GM12891 (cell line): ENCODE results near the gene TNPO1. TPM values are rescaled to one million over a fixed set of nuclear protein-coding genes. Genes with fewer than 3 reads are reported as not detected.

Experiments used
- DNase-seq: peaks from one replicate; pipeline ENCODE4 v3.0.0; 2011; ENCODE audit warnings: low spot score; ENCODE audit not compliant: insufficient read length
- FAIRE-seq: peaks from 2 replicates; lab custom pipeline; 2011; peaks lifted over from hg19 to GRCh38; lab: Jason Lieb, UNC
- PAX5 ChIP-seq: IDR thresholded peaks from 2 replicates; pipeline ENCODE4 v1.6.1; 2011; ENCODE audit warnings: low read length, moderate library complexity, mild to moderate bottlenecking; ENCODE audit not compliant: insufficient read depth, severe bottlenecking
- POLR2A ChIP-seq: IDR thresholded peaks from 2 replicates; pipeline ENCODE4 v1.6.1; 2011; ENCODE audit warnings: low read depth, low read length, control low read depth
- POLR2AphosphoS5 ChIP-seq: IDR thresholded peaks from 2 replicates; pipeline ENCODE4 v1.6.1; 2011; ENCODE audit warnings: low read depth, low read length, control low read depth
- POU2F2 ChIP-seq: IDR thresholded peaks from 2 replicates; pipeline ENCODE4 v1.6.1; 2011; ENCODE audit warnings: low read depth, mild to moderate bottlenecking, control low read depth, low read length, moderate library complexity
- SPI1 ChIP-seq: IDR thresholded peaks from 2 replicates; pipeline ENCODE4 v1.6.1; 2011; ENCODE audit warnings: low read depth, low read length, control low read depth
- TAF1 ChIP-seq: IDR thresholded peaks from 2 replicates; pipeline ENCODE4 v1.6.1; 2011; ENCODE audit warnings: low read depth, low read length, control low read depth
- polyA plus RNA-seq: library from polyadenylated mRNA; unstranded; fragments of >200 nt; gene quantifications from one replicate; pipeline ENCODE4 v1.2.1, GENCODE V29; 2012; ENCODE audit warnings: low read depth, missing spikeins, inconsistent platforms; ENCODE audit not compliant: missing spikeins

The TNPO1 gene
- 27.1 TPM for polyA plus RNA-seq

DNA sequence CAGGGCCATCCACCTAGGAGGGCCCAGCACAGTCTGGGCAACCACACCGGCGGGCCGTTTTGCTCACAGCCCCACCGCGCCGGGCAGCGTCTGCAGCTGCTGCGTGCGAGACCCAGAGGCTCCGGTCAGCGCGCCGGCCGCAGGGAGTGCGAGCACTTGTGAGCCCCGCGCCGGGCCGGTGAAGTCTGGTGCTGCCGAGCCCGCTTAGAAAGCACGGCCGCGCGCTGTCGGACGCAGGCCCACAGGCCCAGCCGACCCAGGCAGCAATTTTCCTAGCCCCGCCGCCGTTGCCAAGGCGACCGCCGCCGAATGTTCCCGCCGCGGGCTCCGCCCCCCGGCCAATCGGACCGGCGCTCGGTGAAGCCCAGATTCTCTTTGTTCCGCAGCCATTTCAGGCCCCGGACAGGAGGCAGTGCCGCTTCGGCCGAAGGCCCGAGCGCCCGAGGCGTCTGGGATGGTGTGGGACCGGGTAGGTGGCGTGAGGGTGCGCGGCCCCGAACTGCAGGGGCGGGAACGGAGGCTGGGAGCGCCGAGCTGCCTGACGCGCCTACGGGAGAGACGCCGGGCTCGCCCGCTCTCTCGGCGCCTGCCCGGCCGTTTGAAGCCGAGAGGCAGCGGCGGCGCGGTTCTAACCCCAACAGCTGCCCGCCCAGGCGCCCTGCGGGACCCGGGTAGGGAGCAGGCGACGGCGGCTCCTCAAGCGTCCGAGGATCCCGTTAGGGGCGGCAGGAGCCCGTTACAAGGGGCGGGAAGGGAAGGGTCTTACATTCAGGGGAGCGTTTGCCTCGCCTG lies at the start of gene TNPO1:
TSS of gene TNPO1 (plus strand) at position 378 of the 792 bp plus-strand sequence. CDS start at position 455, 77 bp downstream.
- TF ChIP-seq POLR2A = peak; percentile 84
- TF ChIP-seq POU2F2 = peak; percentile 63; the same call in 1 of the 2 replicates
- TF ChIP-seq SPI1 = no peak
- TF ChIP-seq POLR2AphosphoS5 = peak; percentile 80
- no peak for TF ChIP-seq PAX5
- peak; percentile 76 for TF ChIP-seq TAF1
- DNase-seq = peak; percentile 65
- peak; percentile 95 for FAIRE-seq

DNA sequence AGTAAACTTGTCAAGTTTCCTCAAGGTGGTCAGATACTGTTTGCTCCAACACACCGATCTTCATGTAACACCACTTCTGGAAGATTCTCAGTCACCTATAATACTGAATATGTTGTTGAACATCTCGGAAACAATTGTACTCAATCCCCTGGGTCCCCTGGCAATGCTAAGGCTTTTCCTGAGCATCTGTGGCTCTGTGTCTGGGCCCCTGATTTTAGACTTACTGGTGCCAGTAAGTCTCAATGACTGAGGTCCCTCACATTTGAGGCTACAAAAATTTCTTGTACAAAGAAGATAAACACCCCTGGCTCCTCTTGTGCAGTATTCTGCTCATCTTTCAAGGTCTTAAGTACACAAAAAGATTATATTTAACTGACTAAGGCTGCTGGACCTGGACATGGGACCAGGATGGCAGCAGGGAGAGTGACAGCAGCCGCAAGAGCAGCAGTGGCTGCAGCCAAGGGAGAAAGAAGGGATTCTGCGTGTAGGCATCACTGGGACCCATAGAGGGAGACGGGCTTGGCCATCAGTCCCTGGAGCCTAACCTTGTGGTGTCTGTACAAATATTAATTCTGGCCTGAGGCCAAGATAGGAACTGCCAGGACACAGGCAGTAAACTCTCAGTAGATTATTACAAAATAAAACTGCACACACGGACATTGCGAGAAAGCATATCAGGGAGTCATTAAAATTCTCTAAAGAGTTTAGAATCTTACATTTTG lies 49.0 kb upstream of the TNPO1 start:
- FAIRE-seq = no peak
- TF ChIP-seq POLR2A (no peak), POLR2AphosphoS5 (no peak), SPI1 (no peak), PAX5 (no peak), POU2F2 (no peak), TAF1 (no peak)
- DNase-seq = no peak

GRCh38 chr5:72770266-72770665 lies 46.2 kb upstream of the TNPO1 start:
- TF ChIP-seq PAX5 = no peak
- TF ChIP-seq POLR2A = no peak
- TF ChIP-seq POLR2AphosphoS5 = no peak
- no peak for FAIRE-seq
- no peak for DNase-seq

DNA sequence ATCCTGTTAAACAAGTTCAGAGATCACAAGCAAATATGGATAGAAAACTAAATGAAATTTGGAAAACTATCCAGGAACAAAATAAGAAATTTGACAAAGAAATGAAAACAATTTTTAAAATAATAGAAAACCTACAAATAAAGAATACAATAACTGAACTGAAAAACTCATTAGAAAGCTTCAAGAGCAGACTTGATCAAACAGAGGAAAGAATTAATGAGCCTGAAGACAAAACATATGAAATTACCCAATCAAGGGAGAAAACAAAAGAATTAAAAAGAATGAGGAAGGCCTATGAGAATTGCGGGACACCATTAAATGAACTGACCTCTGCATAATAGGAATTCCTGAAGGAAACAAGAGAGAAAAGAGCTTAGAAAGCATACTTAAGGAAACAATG lies 39.8 kb upstream of the TNPO1 start:
- TF ChIP-seq POLR2AphosphoS5 (no peak), PAX5 (no peak), SPI1 (no peak), POLR2A (no peak), POU2F2 (no peak), TAF1 (no peak)
- DNase-seq (no peak), FAIRE-seq (no peak)

DNA sequence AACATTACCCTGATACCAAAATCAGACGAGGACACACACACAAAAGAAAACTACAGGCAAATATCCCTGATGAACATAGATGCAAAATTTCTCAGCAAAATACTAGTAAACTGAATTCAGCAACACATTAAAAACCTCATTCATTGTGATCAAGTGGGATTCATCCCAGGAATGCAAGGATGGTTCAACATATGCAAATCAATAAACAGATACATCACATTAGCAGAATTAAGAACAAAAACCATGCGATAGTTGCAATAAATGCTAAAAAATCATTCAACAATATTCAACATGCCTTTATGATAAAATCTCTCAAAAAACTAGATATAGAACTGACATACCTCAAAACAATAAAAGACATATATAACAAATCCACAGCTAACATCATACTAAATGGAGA lies 36.9 kb upstream of the TNPO1 start:
- TF ChIP-seq POLR2AphosphoS5 (no peak), SPI1 (no peak), PAX5 (no peak), TAF1 (no peak), POLR2A (no peak), POU2F2 (no peak)
- DNase-seq (no peak), FAIRE-seq (no peak)

- FAIRE-seq (no peak), DNase-seq (no peak)
- TF ChIP-seq PAX5 = no peak
- TF ChIP-seq POLR2A = no peak
- no peak for TF ChIP-seq POU2F2
- TF ChIP-seq SPI1 = no peak
- TF ChIP-seq POLR2AphosphoS5 = no peak
- TF ChIP-seq TAF1 = no peak
Observed at GRCh38 chr5:72783354-72783753, 33.1 kb upstream of the TNPO1 start.

- FAIRE-seq = no peak
Observed at GRCh38 chr5:72784129-72784528, 32.3 kb upstream of the TNPO1 start.

GRCh38 chr5:72785801-72786200 lies 30.7 kb upstream of the TNPO1 start:
- FAIRE-seq = no peak

More at GRCh38 chr5:72784129-72784528, 32.3 kb upstream of the TNPO1 start:
- DNase-seq = no peak
- no peak for TF ChIP-seq POLR2A
- TF ChIP-seq POLR2AphosphoS5 = no peak
- TF ChIP-seq POU2F2 = no peak
- no peak for TF ChIP-seq TAF1
- no peak for TF ChIP-seq SPI1
- TF ChIP-seq PAX5 = no peak

GRCh38 chr5:72786676-72787075 lies 29.8 kb upstream of the TNPO1 start:
- TF ChIP-seq PAX5 = no peak
- no peak for TF ChIP-seq SPI1
- TF ChIP-seq TAF1 = no peak
- TF ChIP-seq POLR2A = no peak
- TF ChIP-seq POLR2AphosphoS5 = no peak
- DNase-seq (no peak), FAIRE-seq (no peak)

More at GRCh38 chr5:72785801-72786200, 30.7 kb upstream of the TNPO1 start:
- DNase-seq = no peak
- TF ChIP-seq PAX5 (no peak), POLR2A (no peak)
